GM18502 (cell line): ENCODE data around the gene ARID3B.
A peak's percentile ranks its signal among the peaks of the same experiment; 100 is the strongest.
"Not testable (repeated sequence)": the region's sequence is repeated elsewhere in the genome, so short reads cannot be mapped to it uniquely, and the experiment has no call there.

Experiments used
- ATAC-seq: cut with Tn5 transposase; IDR thresholded peaks from one replicate; pipeline ENCODE4 v1.9.1; 2021; ENCODE audit warnings: mild to moderate bottlenecking; ENCODE audit not compliant: unreplicated experiment, poor library complexity

ARID3B gene

DNA sequence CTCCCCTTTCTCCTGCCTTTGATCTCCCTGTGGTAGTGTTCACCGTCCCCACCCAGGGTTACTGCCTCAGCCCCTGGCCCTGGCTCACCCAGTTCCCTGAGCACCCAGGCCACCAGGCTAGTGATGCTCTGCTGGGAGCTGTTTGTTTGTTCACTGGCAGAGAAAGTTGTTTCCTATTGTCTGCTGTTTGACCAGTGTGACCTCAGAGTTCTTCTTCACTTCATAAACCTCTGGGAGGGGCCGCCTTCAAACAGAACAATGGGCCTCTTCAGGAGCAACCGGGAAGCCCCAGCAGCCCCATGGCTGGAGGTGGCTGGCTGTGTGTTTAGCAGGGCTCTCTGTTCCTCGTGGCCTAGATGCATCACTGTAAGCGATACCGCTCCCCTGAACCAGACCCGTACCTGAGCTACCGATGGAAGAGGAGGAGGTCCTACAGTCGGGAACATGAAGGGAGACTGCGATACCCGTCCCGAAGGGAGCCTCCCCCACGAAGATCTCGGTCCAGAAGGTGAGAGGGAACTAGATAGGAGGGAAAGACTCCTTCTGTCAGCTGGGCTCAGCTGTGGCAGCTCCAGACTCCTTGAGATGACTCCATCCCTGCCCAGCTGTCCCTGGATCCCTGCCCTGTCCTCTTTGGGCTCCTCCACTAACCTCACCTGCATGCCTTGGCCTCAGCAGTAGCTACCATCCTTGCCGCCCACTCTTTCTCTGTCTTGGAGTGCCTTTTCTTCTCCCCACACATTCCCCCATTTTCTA is 78.0 kb downstream of the ARID3B start:
- ATAC-seq = no peak

GRCh38 chr15:74619916-74620635 is 79.1 kb downstream of the ARID3B start:
- ATAC-seq = no peak

GRCh38 chr15:74620636-74621545 is 79.9 kb downstream of the ARID3B start:
- ATAC-seq = peak; percentile 60

- no peak for ATAC-seq
Measured at GRCh38 chr15:74621546-74621920, 80.5 kb downstream of the ARID3B start.

- no peak for ATAC-seq
Measured at GRCh38 chr15:74621936-74622335, 80.9 kb downstream of the ARID3B start.

DNA sequence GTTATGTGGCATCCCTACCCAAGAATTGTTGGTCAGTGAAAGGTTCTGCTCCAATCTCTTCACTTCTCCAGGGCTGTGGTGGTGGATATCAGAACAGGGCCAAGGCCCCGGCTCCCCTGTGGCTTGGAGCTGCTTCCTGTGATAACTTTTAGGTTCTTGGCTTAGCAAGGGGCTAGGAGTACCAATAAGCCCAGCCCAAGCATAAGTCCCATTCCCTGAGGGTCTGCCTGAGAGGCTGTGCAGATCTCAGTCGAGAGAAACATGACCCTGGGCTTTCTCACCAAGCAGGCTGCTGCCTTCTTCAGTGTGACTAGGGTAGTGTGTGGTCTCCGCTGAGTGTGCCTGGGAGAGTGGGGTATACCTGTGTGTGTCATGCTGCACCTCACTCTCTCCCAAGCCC is 81.7 kb downstream of the ARID3B start:
- no peak for ATAC-seq

GRCh38 chr15:74624020-74624602 is 83.1 kb downstream of the ARID3B start:
- ATAC-seq = no peak

GRCh38 chr15:74625693-74626092 is 84.7 kb downstream of the ARID3B start:
- ATAC-seq = no peak

DNA sequence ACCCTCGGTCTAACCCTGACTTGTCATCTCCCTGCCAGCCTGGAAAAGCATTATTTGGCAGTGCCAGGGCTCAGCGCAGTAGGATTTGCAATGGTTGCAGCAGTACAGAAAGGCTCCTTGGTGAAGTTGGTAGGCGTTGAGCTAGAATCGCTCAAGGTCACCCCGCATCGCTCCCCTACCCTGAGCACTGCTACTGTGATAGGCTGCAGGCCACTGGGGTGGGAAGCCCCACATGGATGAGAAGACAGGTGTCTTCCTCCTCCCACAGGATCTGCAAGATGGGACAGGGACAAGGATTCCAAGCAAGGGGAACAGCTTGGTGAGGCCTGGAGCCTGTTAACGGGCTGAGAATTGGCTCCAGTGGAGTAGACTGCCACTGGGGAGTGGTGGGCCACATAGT is 85.3 kb downstream of the ARID3B start:
- ATAC-seq = no peak

DNA sequence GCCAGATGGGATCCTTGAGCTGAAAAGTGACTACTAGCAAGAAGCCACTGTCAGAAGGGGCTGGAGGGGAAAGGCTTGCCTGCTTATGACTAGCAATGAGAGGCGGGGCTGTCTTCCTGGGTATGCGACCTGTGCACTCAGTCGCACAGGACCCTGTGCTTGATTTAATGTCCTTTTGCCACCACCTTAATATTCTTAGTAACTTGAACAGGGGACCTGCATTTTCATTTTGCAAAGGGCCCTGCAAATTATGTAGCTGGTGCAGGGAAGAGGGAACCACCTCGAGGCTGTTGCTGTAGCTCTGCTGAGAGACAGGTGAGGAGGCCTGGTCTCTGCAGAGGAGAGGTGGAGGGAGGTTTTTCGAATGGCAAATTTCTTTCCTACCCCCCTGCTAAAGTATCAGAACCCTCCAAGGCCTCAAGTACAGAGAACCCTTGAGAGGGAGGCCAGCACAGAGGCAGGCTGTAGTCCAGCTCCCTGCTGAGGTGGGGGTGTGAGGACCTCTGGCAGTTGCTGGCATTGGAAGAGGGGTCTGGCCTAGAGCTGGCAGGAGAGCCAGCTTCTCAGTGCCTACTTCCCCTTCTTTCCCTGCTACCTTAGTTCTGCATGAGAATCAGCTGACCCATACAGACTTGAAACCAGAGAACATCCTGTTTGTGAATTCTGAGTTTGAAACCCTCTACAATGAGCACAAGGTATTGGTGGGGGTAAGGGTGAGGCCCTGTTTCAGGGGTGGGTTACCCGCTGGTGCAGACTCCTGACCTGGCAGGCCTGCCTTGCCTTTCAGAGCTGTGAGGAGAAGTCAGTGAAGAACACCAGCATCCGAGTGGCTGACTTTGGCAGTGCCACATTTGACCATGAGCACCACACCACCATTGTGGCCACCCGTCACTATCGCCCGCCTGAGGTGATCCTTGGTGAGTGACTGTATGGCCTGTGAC is 86.0 kb downstream of the ARID3B start:
- ATAC-seq = peak; percentile 71

DNA sequence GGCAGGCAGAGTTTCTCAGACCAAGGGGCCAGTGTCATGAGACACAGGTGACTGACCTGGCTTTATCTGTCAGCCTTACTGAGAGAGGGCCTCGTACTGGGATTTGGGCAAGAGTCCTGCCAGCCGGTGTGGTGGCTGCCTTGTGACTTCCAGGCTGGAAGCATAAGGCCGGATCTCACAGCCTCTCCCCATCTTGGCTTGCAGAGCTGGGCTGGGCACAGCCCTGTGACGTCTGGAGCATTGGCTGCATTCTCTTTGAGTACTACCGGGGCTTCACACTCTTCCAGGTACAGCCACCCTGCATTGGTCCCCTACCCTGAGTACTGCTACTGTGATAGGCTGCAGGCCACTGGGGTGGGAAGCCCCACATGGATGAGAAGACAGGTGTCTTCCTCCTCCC is 86.7 kb downstream of the ARID3B start:
- ATAC-seq = no peak

GRCh38 chr15:74628199-74628598 is 87.2 kb downstream of the ARID3B start:
- no peak for ATAC-seq

DNA sequence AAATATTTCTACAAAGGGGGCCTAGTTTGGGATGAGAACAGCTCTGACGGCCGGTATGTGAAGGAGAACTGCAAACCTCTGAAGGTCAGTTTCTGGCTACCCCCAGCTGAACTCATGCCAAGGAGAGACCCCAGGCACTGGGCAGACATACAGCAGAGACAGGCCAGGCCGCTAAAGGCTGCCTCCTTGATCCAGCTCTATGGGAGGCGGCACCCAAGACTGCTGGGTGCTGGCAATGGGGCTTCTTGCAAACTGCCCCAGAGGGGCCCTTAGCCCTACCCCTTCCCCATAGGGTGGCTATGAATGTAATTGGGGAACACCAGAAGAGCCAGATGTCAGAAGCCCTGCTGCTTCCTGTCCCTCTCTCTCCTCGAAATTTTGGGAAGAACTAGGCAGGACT is 87.9 kb downstream of the ARID3B start:
- ATAC-seq = no peak

DNA sequence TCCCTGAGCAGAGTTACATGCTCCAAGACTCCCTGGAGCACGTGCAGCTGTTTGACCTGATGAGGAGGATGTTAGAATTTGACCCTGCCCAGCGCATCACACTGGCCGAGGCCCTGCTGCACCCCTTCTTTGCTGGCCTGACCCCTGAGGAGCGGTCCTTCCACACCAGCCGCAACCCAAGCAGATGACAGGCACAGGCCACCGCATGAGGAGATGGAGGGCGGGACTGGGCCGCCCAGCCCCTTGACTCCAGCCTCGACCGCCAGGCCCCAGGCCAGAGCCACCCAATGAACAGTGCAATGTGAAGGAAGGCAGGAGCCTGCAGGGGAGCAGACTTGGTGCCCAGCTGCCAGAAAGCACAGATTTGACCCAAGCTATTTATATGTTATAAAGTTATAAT is 88.7 kb downstream of the ARID3B start:
- not testable (repeated sequence) for ATAC-seq

DNA sequence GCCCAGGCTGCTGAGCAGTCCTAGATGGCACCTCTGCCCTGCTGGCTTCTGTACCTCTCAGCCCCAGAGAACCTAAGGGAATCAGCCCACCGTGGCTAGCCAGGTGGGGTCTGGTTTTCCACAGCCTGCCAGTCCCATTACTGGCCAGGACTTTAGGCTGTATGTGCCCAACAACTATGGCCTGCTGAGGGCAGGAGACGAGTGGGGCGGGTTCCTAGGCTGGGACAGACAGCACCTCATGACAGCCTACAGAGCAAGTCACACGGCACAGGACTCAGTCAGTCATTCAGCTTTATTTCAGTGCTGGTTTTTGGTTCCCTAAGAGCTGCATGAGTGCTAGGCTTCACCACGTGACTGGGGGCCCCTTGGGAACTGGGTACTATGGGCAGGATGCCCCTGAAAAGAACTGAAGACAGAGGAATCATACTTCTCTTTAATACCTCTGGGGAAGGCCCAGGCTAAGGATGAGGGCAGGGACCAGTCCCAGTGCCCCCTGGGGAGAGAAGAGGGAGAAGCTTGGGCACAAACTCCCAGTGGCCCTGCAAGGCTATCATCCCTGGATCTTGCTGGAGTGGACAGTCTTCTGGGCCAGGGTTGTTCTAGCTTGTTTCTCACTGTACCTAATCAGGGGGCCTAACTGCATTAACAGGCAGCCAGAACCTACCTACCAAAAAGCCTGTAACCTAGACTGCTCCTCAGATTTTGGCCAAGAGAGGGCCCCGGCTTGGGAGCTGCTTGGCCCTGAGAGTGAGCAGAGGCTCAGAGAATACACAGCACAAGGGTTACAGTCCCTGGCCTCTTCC is 89.5 kb downstream of the ARID3B start:
- ATAC-seq = no peak

- no peak for ATAC-seq
Measured at GRCh38 chr15:74631087-74631385, 90.0 kb downstream of the ARID3B start.

- ATAC-seq = no peak
Measured at GRCh38 chr15:74631408-74631807, 90.4 kb downstream of the ARID3B start.

DNA sequence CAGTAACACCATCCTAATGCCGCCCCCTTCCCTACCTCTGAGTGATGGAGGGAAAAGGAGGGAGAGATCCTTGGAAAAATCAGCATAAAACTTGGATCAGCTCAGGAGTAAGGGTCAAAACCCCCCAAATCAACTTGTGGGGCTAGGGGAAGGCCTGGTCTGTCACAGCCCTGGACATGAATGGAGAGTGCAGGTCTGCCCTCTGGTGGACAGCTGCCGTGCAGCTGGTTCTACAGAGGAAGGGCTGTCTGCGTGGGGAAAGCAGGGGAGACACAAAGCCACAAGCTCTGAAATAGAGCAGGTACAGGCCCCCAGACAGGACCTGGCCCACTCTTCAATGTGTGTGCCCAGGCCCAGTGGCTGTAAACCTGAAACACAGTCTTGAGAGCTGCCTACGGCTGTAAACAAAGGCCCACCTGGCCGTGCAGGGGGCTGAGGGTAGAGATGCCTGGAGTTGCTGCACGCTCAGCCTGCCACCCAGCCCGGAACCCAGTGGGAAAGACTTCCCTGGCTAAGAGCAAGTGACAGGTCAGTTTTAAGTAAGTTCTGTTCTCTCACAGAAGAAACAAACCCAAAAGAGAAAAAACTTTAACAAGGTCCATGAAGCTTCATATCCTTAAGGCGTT is 91.0 kb downstream of the ARID3B start:
- no peak for ATAC-seq
